HG03439 (cell line): ENCODE measurements around the gene LILRB5.
"Not testable (repeated sequence)": the region's sequence is repeated elsewhere in the genome, so short reads cannot be mapped to it uniquely, and the experiment has no call there.

Experiments
- ATAC-seq: cut with Tn5 transposase; IDR thresholded peaks from one replicate; pipeline ENCODE4 v1.9.1; 2021; ENCODE audit warnings: mild to moderate bottlenecking, moderate library complexity; ENCODE audit not compliant: unreplicated experiment

LILRB5 gene

DNA sequence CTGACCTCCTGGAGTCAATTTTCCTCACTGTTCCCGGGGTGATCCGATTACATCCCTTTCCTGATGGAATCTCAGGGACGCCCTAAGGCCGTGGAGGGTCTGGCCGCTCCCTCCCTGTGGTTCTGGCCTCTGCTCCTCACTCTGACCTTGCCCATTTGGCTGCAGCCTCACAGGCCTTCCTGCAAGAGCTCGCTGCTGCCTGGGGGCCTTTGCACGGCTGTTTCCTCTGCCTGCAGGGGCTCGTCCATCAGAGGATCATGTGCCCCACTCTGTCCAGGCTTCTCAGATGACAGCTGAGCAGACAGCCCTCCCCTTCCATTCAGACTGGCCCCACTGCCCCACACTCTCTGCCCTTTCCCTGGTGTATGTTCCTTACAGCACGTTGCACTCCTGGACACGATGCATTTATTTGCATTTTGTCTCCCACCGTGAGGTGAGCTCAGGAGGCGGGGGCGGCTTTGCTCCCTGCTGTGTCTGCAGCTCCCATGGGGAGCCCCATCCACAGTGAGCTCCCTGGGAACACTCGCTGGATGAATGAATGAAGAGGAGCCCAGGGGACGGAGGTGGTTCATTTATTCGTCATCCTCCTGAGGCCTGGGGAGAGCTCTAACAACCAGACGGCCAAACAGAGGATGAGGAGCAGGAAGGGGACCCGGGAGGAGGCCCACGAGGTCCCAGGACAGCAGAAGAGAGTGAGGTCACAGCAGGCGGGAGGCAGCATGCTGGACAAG lies 39.4 kb downstream of the LILRB5 start:
- not testable (repeated sequence) for ATAC-seq

GRCh38 chr19:54216869-54217268 lies 40.2 kb downstream of the LILRB5 start:
- ATAC-seq, result no peak

DNA sequence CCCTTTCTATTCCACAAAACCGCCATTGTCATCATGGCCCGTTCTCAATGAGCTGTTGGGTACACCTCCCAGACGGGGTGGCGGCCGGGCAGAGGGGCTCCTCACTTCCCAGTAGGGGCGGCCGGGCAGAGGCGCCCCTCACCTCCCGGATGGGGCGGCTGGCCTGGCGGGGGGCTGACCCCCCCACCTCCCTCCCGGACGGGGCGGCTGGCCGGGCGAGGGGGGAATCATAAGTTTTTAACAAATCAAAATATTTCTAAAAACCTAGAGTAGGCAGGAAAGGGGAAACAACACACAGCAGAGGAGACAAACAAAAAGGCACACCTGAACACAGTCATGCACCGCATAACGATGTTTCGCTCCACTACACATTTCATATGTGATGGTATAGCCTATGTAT lies 42.3 kb downstream of the LILRB5 start:
- ATAC-seq, result not testable (repeated sequence)

GRCh38 chr19:54214217-54214616 lies 42.9 kb downstream of the LILRB5 start:
- ATAC-seq, result not testable (repeated sequence)

GRCh38 chr19:54211235-54211634 lies 45.8 kb downstream of the LILRB5 start:
- no peak for ATAC-seq

DNA sequence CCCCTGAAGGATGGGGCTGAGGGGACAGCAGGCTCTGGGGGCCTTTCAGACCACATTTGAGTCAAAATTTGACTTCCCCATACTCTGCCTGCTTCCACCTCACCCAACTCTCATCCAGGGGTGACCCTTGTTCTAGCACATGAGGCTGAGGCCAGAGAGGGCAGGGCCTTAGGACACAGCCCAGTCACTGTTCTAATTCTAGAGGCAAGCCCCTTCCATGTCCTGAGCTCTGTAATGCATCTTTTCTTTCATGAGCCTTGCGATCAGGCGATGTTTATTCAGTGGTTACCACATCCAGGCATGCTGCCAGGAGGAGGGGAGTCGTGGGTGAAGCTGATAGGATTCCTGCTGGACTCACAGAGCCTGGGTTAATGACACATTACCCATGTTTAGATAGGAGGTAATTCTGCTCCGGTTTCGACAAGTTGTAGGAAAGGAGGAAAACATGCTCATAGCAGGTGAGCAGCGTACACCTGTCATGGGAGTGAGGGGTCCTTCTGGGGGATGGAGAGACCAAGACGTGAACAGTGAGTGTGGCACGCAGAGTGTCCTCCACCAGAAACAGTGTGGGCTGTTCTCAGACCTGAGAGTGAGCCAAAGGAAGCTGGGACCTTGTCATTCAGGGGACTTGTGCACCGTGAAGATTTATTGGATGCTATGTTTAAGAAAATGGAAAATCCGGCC lies 47.1 kb downstream of the LILRB5 start:
- no peak for ATAC-seq

DNA sequence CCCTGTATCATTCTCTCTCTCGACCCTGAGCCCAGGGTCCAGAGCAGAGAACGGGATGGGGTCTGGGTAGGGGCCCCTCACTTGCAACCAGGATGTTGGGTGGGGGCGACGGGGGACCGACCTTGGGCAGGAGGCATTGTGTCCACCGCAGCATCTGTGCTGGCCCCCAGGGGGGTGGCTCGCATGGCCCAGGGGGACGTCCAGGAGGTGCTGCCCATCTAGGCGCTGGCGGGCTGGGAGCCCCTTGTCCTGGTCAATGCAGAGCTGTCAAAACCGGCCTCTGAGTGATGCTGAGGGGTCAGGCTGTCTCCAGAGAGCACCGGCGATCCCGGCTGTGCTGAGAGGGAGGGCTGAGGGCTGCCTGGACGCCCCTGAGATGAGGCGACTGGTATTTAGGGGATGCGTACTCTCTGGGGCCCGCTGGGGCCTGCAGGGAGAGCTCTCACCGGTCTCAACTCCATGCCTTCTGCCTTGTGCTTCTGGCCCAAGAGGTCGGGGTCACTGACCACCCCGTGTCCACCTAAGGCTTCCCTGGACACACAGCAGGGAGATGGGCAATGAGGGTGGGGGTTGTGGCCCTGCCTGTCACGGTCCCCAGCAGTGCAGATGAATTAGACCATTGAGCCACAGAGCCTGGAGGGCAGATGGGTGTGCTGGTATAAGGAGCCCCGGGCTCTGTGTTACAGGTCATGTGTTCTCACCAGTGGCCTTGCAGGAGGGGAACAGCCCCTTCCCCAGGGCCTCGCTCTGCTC lies 47.8 kb downstream of the LILRB5 start:
- no peak for ATAC-seq

- ATAC-seq, result no peak
These were observed 48.4 kb downstream of the LILRB5 start for GRCh38 chr19:54208784-54209057.

- no peak for ATAC-seq
These were observed 48.9 kb downstream of the LILRB5 start for GRCh38 chr19:54207983-54208783.

- no peak for ATAC-seq
These were observed 49.4 kb downstream of the LILRB5 start for GRCh38 chr19:54207676-54207982.

GRCh38 chr19:54207193-54207592 lies 49.9 kb downstream of the LILRB5 start:
- ATAC-seq, result not testable (repeated sequence)

- no peak for ATAC-seq
These were observed 50.3 kb downstream of the LILRB5 start for GRCh38 chr19:54206831-54207177.

GRCh38 chr19:54206030-54206830 lies 50.8 kb downstream of the LILRB5 start:
- ATAC-seq, result no peak

DNA sequence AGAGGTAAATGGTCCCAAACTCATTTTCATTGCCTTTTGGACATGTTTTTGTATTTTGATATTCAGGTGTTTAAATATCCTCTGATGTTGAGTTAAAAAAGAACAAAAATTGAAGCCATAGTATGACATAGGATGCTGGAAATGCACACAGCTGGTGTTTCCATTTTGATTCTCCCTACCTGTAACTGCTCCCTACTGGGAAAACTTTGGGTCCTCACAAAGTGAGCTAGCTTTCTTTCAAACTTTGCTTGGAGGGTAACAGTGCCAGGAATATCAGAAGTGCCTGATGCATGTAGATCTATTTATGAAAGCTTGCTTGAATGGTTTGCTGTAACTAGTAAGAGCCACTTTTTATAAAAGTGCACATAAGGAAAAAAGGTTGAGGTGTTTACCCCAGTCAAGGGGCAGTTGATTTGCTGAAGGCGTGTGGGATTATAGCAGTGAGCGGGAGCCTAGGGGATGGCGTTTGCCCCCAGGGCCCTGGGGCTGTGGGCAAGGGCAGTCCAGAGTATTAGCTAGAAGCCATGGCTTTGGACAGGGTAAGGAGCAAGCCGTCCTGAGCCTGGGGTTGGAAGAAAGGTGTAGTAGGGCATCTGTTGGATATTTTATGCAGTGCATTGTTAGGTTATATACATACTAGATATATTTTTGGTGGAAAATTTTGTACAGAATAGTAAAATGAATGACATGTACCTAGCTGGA lies 52.2 kb downstream of the LILRB5 start:
- ATAC-seq, result no peak

DNA sequence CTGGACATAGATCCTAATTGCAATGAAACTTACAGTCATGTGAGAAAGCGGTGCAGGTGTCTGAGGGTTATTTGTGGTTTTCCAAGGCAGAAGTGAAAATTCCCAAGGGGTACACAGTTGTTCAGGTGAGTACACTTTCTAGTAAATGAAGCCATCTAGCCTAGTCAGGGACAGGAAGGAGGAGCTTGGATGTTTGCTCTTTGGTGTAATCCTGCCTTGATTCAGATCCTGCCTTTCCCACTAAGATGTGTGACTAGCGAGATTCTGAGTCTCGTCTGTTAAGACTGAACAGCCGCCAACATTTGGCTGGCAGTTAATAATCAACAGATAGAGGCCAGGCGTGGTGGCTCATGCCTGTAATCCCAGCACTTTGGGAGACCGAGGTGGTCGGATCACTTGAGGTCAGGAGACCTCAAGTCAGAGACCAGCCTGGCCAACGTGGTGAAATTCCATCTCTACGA lies 53.9 kb downstream of the LILRB5 start:
- no peak for ATAC-seq

DNA sequence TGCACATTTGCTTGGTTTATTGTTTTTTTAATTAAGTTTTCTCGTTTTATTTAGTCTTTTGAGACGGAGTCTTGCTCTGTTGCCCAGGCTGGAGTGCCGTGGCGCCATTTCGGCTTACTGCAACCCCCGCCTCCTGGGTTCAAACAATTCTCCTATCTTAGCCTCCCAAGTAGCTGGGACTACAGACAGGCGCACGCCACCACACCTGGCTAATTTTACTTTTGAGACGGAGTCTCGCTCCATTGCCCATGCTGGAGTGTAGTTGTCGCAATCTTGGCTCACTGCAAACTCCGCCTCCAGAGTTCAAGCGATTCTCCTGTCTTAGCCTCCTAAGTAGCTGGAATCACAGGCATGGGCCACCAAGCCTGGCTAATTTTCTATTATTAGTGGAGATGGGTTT lies 55.1 kb downstream of the LILRB5 start:
- no peak for ATAC-seq

GRCh38 chr19:54201172-54201701 lies 55.8 kb downstream of the LILRB5 start:
- ATAC-seq, result no peak
